ENCODE data around the gene SGPP2.

- TF ChIP-seq, protein P1, sequence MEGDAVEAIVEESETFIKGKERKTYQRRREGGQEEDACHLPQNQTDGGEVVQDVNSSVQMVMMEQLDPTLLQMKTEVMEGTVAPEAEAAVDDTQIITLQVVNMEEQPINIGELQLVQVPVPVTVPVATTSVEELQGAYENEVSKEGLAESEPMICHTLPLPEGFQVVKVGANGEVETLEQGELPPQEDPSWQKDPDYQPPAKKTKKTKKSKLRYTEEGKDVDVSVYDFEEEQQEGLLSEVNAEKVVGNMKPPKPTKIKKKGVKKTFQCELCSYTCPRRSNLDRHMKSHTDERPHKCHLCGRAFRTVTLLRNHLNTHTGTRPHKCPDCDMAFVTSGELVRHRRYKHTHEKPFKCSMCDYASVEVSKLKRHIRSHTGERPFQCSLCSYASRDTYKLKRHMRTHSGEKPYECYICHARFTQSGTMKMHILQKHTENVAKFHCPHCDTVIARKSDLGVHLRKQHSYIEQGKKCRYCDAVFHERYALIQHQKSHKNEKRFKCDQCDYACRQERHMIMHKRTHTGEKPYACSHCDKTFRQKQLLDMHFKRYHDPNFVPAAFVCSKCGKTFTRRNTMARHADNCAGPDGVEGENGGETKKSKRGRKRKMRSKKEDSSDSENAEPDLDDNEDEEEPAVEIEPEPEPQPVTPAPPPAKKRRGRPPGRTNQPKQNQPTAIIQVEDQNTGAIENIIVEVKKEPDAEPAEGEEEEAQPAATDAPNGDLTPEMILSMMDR (IDR thresholded peaks at IDR 0.05; ENCODE audit: low read depth, low read length, poor library complexity, severe bottlenecking) = no peak
- TF ChIP-seq EZH2phosphoT487 (IDR thresholded peaks at IDR 0.05; ENCODE audit: borderline replicate concordance, low read length) = no peak
Observed at GRCh38 chr2:222514901-222515300, 90.6 kb downstream of the SGPP2 start.

Data from DOHH2 (cell line).